HG03378 (cell line): ENCODE results near the gene ITGA11.
"Not testable (repeated sequence)": the region's sequence is repeated elsewhere in the genome, so short reads cannot be mapped to it uniquely, and the experiment has no call there.

Experiments
- ATAC-seq: cut with Tn5 transposase; IDR thresholded peaks from one replicate; pipeline ENCODE4 v1.9.1; 2021; ENCODE audit warnings: mild to moderate bottlenecking, moderate library complexity; ENCODE audit not compliant: unreplicated experiment

ITGA11 gene

GRCh38 chr15:68424754-68425390, 7.1 kb downstream of the ITGA11 start:
- ATAC-seq = no peak

DNA sequence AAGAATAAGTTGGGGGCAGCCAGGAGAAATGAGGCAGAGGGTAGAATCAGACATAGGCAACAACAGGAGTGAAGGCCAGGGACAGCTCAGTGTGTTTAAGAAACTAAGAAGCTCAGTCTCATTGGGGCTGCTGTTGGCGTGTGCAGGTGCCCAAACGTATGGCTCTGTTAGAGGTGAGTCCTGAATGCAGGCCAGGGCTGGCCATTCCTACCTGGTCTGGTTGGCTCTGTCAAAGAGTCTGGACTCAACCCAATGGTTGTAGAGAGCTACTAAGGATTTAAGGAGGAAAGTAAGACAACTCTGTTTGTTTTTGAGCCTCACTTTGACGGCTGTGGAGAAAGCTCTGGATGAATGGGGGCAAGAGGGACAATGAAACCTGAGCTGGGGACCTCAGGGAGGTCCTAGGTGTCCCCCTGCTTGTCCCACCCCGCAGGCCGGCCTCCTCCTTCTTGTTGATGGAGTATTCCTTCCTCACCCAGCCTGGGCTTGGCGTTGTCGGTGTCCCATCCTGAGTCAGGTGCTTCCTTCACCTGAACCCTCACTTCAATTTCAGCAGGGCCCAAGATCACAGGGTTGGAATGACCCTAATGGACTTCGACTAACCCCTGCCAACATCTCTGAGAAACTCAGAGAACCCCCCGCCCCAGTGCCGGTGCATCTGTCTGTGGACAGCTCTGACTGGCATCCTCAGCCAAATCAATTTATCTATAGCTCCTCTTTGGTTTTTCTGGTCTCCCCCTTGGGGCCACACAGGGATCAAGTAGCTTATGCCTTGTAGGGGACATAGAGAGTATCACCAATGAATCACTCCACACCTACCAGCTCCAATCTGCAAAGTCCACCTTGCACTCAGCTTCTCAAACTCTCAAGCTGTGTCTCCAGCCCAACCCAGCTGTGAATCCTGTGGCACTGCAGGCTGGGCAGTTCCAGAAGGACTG, 8.3 kb downstream of the ITGA11 start:
- no peak for ATAC-seq

- not testable (repeated sequence) for ATAC-seq
These were observed 9.4 kb downstream of the ITGA11 start for GRCh38 chr15:68422403-68423145.

- no peak for ATAC-seq
These were observed 10.1 kb downstream of the ITGA11 start for GRCh38 chr15:68421798-68422402.

GRCh38 chr15:68421115-68421551, 10.8 kb downstream of the ITGA11 start:
- ATAC-seq = no peak

DNA sequence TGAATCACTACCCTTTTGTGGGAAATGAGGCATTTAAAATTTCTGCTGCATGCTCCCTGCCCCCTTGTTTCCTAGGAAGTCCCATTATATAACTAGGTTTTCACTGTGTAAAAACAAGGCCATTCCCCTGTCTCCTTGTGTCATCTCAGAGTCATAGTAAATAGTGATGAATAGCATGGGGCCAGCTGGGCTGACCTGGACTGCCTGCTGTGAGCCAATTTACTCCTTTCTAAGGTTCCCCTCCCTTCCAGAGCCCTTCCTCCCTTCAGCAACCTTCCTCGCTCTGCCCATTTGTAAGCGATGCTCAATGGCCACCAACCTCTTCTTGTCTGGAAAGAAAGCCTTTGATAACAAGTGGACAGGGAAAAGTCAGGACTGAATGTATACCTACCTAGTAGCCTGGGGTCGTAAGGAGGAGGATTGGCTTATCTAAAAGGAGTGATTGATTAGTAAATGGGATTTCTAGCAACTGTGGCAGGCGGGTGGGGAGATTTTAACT, 11.7 kb downstream of the ITGA11 start:
- no peak for ATAC-seq

DNA sequence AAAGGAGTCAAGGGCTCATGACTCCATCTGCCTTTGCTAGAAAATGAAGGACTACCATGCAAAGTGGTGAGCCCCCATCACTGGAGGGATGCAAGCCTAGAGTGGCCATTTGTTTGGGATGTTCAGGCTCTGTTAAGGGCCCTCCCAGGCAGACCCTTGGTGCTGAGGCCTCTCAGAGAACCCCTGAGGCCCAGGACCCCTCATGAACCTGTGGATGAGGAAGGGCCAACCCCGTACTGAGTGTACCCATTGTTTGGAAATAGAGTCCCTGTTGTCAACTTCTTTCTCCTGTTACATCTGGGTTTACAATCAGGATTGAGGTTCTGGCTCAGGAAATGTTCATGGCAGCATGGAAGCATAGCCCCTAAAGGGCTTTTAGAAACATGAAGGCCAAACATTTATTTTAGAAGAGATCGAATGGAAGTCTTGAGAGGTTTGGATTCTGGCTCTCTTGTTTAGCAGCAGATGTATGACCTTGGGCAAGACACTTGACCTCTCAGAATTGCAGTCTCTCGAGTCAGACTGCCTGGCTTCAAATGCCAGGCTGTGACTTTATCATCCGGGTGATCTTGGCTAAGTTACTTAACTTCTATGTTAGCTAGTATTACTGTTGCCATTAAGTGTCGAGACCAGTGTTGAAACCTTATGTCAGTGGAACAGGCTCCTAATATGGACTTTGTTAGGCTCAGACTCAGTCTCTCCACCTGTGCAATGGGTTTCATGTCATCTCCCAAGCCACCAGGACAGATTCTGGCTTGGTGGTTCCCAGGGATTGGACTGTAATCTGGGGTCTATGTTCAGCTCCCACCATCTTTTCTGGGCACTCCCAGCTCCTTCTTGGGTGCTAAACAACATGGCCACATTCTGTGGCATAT, 12.4 kb downstream of the ITGA11 start:
- ATAC-seq = no peak

DNA sequence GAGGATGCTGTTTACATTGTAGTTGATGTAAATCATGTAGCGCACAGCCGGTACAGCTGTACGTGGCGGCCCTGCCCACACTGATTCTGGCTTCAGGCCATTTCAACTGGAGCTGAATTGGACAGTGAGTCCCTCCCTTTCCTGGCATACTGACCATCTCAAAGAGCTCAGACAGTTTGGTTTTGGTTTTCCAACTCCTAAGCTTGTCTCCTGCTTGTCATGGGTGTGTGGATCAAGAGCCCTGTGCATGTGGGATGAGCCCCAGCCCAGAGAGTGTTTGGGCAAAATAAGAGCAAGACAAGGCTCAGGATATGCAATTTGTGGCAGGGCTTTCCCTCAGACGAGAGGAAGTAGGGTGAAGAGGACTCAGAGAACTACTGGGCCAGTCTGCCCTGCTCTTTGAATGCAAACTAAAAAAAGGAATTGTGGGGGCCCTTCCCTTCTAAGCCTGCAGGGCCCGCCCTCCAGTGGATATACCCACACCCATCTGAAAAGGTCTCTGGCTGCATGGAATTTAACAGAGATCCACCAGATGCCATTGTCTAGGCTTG, 13.3 kb downstream of the ITGA11 start:
- no peak for ATAC-seq

- ATAC-seq = no peak
These were observed 14.1 kb downstream of the ITGA11 start for GRCh38 chr15:68417897-68418296.

GRCh38 chr15:68417051-68417450, 14.9 kb downstream of the ITGA11 start:
- ATAC-seq = no peak

- ATAC-seq = no peak
These were observed 15.8 kb downstream of the ITGA11 start for GRCh38 chr15:68416158-68416535.

- no peak for ATAC-seq
These were observed 16.3 kb downstream of the ITGA11 start for GRCh38 chr15:68415501-68416157.

DNA sequence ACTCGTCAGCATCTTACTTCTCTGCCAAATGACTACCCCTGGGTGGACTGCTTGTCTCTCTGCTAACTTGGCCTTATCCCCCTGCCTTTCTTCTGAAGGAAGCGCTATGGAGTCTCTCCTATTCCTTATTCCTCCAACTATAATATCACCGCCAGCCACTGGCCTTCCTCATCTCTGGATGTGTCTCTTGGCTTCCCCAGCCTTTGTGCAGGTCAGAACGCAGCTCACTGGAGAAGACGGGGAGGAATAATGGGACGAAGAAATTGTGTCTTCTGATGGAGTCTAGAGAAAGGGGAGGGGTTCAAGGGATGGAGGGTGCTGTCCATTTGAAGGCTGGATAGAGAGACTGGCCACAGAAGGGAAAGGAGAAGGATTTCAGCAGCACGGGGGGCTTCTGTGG, 16.9 kb downstream of the ITGA11 start:
- ATAC-seq = no peak

DNA sequence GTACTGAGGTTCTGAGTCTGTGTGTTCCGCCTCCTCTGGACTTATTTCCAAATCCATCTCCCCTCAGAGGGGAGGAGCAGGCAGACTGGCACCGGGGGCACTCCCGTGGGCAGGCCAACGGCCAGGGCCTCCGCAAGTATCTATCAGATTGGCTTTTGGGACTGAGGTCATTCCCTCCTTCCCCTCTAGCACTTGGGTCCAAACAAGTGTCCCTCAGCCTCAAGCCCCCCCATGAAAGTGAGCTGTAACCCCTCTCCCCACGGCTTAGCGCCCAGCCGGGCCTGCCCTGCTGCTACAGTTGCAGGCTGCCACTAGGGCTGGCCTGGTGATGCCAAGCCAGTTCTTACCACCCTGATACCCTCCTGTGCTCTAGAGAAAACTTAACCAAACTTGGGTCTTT, 17.4 kb downstream of the ITGA11 start:
- no peak for ATAC-seq

- no peak for ATAC-seq
These were observed 17.8 kb downstream of the ITGA11 start for GRCh38 chr15:68414206-68414555.

DNA sequence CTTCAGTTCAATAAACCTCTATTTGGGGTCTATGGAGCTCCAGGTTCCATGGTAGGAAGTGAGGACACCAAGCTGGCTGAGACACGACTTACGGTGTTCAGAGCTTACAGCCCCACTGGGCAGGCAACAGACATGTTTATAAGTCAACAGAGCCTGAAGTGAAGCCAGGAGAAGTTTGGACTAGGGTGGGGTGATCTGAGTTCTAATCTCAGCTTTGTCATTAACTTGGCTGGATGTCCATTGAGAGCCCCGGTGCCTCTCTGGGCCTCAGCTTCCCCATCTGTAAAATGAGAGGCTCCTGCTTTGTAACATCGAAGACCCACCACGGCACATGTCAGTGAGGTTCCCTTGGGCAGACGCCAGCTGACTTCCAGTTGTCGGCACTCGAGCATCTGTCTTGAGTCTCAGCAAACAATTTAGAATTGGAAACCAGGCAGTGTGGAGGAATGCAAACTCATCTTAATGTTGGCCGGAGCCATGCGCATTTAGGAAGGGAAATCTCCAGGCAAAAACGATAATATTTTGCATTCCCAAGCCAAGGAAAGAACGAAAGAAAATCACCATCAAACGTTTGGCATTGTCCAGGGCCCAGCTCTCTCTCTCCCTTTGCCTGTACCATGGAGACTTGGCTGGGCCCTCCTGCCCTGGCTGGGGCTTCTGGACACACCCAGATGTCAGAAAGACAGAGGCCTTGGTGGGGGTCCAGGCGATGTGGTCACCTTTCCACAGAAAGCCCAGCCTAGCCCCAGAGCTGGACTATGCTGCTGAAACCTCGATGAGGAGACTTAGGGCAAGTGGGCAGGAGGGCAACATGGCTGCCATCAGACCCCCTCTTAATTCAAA, 18.4 kb downstream of the ITGA11 start:
- no peak for ATAC-seq

DNA sequence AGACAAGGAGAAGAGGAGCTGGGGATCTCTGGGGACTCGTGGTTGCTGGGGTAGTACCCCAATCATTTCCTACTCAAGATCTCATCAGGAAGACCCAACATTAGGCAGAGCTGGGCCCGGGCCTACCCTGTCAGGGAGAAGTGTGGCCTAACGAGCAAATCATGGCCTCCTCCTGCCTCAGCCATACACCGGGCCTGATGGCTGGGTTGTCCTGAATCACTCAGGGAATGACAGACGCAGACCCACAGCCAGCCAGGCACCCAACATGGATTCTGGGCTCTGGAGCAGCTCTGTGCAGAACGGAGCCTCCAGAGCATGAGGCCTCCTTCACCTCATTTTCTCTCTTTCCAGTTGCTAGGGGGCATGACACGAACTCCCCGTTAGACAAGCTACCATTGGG, 19.7 kb downstream of the ITGA11 start:
- ATAC-seq = no peak

DNA sequence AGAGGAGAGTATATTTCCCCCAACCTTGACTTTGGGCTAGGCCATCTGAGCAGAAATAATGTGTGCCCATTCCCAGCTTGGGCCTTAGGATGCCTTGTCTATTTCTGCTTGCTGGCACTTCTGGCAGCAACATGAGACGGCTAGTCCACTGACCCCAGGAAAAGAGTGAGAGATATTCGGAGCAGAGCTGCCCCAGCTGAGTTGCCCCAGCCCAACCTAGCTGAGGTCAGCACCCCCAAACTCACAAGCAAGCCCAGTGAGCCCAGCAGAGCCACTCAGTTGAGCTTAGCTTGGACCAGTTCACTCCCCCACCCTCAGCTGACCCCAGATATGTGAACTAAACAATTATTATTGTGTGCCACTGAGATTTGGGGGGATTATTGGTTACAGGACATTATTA, 20.2 kb downstream of the ITGA11 start:
- no peak for ATAC-seq

GRCh38 chr15:68411343-68411675, 20.7 kb downstream of the ITGA11 start:
- ATAC-seq = no peak
